NCI-H1092 (cell line): ENCODE measurements around the gene ATOSB.

Experiments
- DNase-seq: peaks from one replicate; lab custom pipeline; 2025; lab: John Stamatoyannopoulos, UW

Gene ATOSB

GRCh38 chr9:35079426-35080341, 36.0 kb downstream of the ATOSB start, which contains the start of gene FANCG:
FANCG (minus strand) TSS chr9:35079942; CDS start chr9:35079524, 418 bp downstream.
- peak; percentile 92 for DNase-seq

- no peak for DNase-seq
Measured at GRCh38 chr9:35079041-35079425, 36.6 kb downstream of the ATOSB start.

- DNase-seq, result no peak
Measured at GRCh38 chr9:35078066-35078465, 37.6 kb downstream of the ATOSB start.

- no peak for DNase-seq
Measured at GRCh38 chr9:35076848-35077247, 38.8 kb downstream of the ATOSB start.

- no peak for DNase-seq
Measured at GRCh38 chr9:35075358-35075757, 40.3 kb downstream of the ATOSB start.

GRCh38 chr9:35074791-35075190, 40.9 kb downstream of the ATOSB start:
- no peak for DNase-seq

GRCh38 chr9:35074141-35074540, 41.5 kb downstream of the ATOSB start:
- DNase-seq, result no peak

- no peak for DNase-seq
Measured at GRCh38 chr9:35073279-35073612, 42.4 kb downstream of the ATOSB start.

GRCh38 chr9:35072461-35073278, 43.0 kb downstream of the ATOSB start, which contains the start of gene VCP:
VCP (minus strand) TSS chr9:35072625; CDS start chr9:35072353, 272 bp downstream.
- peak; percentile 100 for DNase-seq

GRCh38 chr9:35071814-35072460, 43.7 kb downstream of the ATOSB start:
- peak; percentile 72 for DNase-seq

GRCh38 chr9:35070823-35071813, 44.5 kb downstream of the ATOSB start:
- DNase-seq, result no peak

- no peak for DNase-seq
Measured at GRCh38 chr9:35069020-35069419, 46.6 kb downstream of the ATOSB start.

GRCh38 chr9:35067056-35067455, 48.6 kb downstream of the ATOSB start:
- DNase-seq, result no peak

GRCh38 chr9:35060548-35061207, 55.0 kb downstream of the ATOSB start:
- no peak for DNase-seq

GRCh38 chr9:35059438-35059837, 56.2 kb downstream of the ATOSB start:
- no peak for DNase-seq

GRCh38 chr9:35057271-35057620, 58.4 kb downstream of the ATOSB start:
- no peak for DNase-seq

- no peak for DNase-seq
Measured at GRCh38 chr9:35056571-35057270, 58.9 kb downstream of the ATOSB start.

GRCh38 chr9:35054871-35055644, 60.6 kb downstream of the ATOSB start:
- DNase-seq, result no peak

- no peak for DNase-seq
Measured at GRCh38 chr9:35054185-35054835, 61.4 kb downstream of the ATOSB start.
